GM19023 (cell line): ENCODE data around the gene MRAS.
"Not testable (repeated sequence)": the region's sequence is repeated elsewhere in the genome, so short reads cannot be mapped to it uniquely, and the experiment has no call there.

ENCODE experiments used
- ATAC-seq: cut with Tn5 transposase; IDR thresholded peaks from one replicate; pipeline ENCODE4 v1.9.1; 2021; ENCODE audit warnings: mild to moderate bottlenecking, moderate library complexity; ENCODE audit not compliant: unreplicated experiment

The MRAS gene

DNA sequence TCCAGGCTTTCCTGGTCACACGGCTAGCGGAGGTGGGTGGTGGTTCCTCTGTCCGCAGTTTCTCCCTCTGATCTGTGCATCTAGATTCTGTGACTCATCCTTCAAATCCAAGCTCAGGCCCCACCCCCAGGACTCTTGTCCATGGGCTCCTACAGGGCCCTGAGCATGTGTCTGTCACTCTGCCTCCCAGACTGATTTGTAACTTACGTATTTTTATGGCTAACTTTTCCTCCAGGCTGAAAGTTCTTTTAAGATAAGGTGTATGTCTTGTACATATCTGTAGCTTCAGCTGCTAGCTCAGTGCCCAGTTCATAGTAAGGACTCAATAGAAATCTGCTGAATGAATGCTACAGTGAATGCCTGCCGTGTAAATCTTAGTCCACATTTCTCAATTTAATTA lies 94.1 kb downstream of the MRAS start:
- ATAC-seq: no peak

DNA sequence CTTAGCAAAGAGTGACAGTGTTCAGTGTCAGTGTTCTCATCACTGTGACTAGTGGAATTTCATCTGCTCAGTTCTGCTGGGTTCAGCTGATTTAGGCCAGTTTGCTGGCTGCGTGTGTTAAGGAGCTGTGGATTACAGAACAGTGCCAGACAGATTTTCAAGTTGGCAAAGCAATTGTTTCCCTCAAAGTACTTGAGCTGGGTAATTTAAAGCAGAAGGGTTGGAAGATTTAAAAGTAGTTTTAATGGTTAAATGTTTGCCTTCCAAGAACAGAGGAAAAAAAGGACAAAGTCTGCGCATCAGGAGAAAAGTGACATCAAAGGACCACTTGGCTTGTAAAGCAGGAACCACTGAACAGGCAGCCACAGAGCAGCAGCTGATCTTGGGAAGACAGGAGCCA lies 94.7 kb downstream of the MRAS start:
- no peak for ATAC-seq

DNA sequence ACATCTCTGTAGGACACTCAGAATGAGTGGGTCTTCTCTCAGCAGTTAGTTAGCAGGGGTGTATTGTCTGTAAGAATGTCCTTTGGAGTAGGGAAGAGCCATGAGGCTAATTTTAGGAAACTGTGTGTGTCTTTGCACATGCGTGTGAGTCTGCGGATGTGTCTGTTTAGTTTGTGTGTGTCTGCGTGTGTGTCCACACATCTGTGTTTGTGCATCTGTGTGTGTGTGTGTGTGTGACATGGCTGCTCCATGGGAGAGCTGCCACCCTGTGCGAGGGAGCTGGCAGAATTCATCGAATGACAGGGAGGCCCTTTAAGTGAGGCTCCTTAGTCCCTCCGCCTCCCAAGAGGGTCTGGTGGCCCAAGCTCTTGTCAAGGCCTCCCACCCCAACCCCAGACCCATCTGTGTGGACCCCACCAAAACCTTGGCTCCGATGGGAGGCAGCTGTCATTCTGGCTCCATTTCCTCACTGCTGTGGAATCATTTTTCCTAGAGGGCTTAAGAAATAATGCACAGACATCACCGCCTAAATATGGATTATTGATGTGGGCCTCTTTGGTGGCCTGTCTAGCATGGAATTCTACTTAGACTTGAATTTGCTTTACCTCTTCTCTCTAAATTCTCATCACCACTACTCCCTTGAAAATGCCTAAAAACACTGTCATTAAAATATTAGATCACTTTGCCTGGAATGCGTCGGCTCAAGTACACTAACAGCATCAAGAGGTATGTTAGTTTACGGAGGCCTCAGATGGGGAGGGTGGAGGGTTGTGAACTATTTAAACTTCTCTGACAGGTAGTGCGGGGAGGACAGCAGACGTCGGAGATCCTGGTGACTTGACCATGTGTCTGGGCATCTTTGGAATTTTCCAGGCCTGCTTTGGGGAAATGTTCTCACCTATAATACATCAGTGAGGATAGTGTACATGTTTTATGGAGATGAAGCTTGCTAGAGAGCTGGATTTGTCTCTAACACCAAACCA lies 95.4 kb downstream of the MRAS start:
- no peak for ATAC-seq

DNA sequence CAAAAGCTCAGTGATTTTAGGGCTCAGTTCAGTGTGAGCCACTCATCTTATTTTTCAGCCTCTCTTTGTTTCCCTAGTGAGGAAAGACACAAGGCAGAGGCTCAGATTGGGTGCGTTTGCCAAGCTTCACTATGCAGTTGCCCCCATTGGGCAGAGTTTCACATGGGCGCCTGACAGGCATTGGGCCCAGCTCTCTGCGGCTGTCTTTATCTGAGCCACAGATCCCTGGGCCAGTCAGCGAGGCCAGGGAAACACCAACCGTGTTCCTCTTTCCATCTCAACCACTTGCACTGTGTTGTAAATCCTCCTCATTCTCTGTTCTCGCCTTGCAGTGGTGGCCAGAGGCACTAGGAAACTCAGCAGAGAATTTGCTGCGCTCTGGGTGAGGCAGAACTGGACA lies 96.9 kb downstream of the MRAS start:
- ATAC-seq: no peak

DNA sequence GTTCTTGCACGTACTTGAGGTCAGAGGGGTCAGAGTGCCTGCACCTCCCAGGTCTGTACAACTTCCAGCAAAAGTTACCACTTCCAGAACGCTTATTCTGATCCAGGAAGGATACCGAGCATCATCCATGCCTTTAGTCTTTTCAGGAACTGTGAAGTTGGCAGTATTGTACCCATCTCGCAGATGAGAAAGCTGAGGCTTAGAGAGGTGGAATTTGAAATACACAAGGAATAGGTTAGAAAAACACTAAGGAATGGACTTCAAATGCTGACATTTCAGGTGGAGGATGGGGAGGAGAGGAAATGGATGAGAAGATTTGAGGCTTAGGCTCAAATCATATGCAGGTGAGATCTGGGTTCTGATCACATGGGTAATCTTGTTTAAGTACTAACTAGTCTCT lies 97.3 kb downstream of the MRAS start:
- ATAC-seq: no peak

DNA sequence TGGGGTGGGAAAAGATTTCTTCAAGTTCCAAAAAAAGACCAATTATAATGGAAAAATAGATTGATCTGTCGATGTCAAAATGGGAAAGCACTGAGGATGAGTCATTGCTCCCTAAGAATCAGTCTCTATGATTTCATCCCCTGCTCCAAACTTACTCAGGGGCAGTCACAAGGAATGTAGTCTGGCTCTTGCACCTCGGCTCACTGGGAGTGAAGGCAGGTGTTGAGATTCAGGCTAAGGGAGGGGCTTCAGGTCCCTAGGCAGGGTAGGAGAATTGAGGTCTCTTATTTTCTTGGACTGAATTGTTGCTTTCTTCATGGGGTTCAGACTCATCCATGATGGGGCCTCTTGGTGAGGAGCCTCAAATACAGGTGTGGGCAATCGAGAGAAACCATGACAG lies 100.3 kb downstream of the MRAS start:
- no peak for ATAC-seq

DNA sequence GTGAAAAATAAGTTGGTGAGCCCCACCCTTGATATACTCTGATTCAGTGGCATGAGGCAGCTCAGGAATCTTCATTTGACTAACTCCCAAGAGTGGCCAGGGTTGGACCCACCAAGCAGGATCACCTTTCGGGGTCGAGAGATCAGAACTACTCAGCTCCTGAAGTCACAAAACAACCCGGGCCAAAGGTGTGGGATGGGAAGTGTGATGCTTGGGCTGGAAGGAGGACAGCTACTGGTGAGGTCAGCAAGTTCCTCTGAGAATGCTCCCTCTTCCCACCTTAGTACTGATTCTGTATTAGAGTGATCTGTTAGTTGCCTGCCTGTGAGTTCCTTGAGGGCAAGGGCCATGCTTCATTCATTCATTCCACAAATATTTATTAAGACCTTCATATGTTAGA lies 101.1 kb downstream of the MRAS start:
- ATAC-seq: no peak

DNA sequence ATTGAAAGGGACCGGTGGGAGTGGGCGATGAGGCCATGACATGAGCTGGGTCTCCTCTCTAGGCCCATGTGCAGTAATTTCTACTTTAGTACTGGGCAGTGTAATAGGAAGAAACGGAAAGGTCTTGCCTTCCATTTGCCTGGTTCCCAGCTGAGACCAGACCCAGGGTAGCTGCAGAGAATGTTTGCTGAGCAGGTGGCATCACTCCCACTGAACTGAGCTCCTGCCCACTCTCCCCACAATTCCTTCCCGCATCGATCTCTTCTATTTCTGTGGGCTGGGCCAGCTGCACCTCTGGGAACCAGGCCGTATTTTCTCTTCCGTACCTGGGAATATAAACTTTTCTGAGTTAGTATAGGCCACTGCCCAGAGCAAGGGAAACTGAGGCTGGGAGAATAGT lies 101.8 kb downstream of the MRAS start:
- ATAC-seq: no peak

DNA sequence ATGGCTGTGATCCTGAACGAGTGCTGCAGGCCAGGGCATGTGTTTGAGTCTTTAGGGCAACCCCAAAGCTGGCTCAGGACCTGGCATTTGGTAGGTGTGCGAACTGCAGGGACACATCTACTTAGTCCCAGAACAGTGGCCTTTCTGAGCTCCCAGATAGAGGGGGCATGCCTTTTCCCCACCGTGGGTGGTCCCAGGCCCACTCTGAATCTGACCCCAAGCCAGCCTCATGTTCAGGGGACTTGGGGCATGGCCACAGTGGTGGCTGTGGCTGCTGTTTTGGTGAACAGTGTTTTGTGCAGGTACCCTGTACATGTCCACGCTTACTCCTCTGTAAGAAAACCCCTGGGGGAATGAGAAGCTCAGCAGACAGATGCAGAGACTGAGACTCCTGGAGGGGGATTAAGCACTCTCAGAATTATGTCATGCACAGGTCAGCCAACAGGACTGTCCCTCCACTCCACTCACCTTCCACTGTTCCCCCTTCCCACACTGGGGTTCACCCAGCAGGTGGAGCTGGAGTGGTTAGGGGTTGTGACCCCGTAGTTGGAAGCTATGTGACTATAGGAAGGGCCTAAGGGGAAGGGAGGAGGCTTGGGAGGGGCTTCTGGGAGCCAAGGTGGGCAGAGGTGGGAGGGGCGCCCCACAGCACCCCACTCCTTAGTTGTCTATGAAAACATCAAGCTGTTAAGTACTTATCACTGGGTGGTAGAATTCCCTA lies 102.5 kb downstream of the MRAS start:
- ATAC-seq: no peak

DNA sequence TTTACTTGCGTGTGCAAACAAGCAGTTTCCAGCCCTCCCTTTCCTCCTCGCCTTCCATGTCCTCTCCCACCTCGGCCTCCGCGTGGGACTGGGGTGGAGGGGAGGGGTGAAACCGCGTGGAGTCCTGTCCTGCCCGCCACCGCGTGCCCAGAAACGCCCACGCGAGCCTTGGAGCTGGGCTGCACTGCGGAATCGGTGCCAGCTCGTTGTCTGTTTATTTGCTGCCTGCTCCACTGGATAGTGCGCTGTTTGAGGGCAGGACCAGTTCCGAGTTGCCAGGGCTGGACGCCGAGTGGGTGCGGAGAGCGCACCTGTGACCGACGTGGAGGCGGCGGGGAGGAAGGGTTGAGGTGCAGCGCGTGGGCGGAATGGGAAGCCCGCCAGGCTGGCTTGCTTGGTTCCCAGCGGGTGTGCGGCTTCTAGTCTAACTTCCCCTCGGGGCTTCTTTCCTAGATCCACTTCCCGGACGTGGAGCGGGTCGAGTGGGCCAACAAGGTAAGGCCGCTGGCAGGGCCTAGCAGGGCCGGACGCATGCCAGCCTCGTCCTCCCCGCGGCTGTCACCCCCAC lies 103.3 kb downstream of the MRAS start:
- ATAC-seq: no peak

DNA sequence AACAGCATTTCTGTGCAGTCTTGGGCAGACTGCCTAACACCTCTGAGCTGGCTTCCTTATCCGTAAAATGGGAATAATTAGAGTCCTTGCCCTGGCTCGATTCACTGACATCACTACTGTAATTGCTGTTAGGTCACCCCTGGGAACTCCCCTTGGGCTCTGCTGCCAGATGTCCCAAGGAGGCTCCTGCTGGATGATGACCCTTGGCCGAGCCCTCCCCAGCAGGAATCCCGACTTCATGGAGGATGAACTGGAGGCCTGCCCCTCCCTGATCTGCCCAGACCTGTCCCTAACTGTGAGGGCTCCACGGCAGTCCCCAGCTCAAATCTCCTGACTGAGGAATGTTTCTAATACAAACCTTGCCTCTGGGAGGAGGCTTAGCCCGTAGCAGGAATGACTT lies 104.1 kb downstream of the MRAS start:
- ATAC-seq: no peak

DNA sequence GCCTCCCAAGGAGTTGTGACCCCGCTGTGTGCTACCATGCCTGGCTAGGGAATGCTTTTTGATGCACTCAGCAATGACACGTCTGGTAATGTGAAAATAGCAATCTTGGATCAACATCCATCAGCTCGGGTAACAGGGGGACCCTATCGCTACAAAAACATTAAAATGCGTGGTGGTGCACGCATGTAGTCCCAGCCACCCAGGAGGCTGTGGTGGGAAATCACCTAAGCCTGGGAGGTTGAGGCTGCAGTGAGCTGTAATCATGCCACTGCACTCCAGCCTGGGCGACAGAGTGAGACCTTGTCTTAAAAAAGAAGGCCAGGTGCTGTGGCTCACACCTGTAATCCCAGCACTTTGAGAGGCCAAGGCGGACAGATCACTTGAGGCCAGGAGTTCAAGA lies 105.6 kb downstream of the MRAS start:
- ATAC-seq: not testable (repeated sequence)
